22Rv1 (cell line): ENCODE results near the gene SFTPA2.
"Not testable (repeated sequence)": the region's sequence is repeated elsewhere in the genome, so short reads cannot be mapped to it uniquely, and the experiment has no call there.

Experiments used
- CTCF ChIP-seq: fragments of 450-650 bp; IDR thresholded peaks from 2 replicates; pipeline ENCODE4 v1.5.1; 2017; ENCODE audit warnings: mild to moderate bottlenecking
- ZFX ChIP-seq: fragments of 450-650 bp; IDR thresholded peaks from 2 replicates; pipeline ENCODE4 v1.6.1; 2017; ENCODE audit warnings: antibody characterized with exemption, borderline replicate concordance

GRCh38 chr10:79509934-79510508 lies 50.2 kb downstream of the SFTPA2 start:
- not testable (repeated sequence) for TF ChIP-seq CTCF, ZFX
